HL-60/S4 treated with phorbol 12-myristate 13-acetate at 8.2 ng/mL for 4 days and 3 days (cell line): ENCODE results near the gene UBL5.
"Not testable (repeated sequence)": the region's sequence is repeated elsewhere in the genome, so short reads cannot be mapped to it uniquely, and the experiment has no call there.

ENCODE experiments used
- in situ Hi-C: fragments of 300-500 bp; cut with MboI; formaldehyde crosslinking; loops from 2 replicates; pipeline ENCODE4 v1.15.0; 2022; ENCODE audit warnings: low sequenced_read_pairs

The UBL5 gene

DNA sequence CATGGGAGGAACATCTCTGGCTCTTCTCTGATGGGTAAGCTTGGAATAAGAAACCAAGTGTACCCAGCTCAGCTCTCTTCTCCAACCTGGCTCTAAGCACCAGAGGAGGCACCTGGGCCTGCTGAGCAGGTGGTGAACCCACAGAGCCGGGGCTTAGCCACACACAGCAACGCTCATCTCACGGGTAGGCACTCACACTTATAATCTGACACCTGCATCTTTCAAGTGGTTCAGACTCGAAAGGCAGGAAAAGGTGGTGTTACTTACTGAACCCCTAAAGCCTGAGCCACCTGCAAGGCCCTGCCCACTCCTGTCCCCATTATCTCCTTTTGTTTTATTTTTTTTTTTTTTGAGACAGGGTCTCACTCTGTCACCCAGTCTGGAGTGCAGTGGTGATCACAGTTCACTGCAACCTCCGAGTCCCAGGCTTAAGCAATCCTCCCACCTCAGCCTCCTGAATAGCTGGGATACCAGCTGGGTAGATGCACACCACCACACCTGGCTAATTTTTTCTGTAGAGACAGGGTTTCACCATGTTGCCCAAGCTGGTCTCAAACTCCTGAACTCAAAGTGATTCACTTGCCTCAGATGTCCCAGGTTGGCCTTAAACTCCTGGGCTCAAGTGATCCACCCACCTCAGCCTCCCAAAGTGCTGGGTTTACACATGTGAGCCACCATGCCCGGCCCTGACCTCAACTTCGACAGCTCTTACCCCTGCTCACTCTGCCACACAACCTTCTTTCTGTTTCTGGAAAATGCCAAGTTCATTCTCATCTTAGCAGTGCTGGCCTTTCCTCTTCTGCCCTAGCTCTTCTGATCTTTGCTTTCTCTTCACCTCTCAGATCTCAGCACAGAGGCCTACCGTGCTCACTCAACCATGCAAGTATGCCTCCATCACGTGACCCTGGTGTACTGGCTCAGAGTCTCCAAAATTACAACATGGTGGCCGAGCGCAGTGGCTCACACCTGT is 18.6 kb upstream of the UBL5 start:
- in situ Hi-C loops, result no loop called here

GRCh38 chr19:9811139-9811538 is 16.6 kb upstream of the UBL5 start:
- in situ Hi-C loops, result no loop called here

GRCh38 chr19:9818175-9818733 is 9.5 kb upstream of the UBL5 start:
- in situ Hi-C loops, result no loop called here

DNA sequence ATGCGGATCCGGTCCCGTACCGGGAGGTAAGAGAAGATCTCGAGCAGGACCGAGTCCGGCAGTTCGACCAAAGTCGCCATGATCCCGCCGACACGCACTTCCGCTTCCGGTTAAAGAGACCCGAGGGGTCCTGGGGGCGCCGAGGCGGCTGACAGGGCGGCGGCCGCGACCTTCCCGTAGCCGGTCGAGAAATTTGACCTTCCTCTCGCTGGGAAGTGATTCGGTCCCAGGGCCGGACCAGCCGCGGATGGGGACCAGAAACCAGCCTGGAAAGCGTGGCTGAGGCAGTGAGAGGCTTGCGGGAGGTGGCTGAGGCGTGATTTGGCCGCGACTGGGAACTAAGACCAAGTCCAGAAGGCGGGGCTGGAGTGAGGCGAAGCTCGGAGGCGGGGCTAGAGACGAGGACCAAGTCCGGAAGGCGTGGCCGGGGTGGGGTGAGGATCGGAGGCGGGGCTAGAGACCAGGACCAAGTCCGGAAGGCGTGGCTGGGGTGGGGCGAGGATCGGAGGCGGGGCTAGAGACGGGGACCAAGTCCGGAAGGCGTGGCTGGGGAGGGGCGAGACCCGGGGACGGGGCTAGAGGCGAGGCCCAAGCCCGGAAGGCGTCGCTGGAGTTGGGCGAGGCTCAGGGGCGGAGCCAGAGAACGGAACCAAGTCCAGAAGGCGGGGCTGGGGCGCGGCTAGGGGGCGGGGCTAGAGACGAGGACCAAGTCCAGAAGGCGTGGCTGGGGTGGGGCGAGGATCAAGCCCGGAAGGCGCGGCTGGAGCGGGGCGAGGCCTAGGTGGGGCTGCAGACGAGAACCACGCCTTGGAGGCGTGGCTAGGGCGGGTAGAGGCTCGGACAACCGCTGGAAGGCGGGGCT is 8.8 kb upstream of the UBL5 start, which contains the start of gene FBXL12:
TSS of gene FBXL12 (minus strand) at position 346 of the 862 bp plus-strand sequence. CDS start at position 80, 266 bp downstream.
- in situ Hi-C loops, result no loop called here

GRCh38 chr19:9819596-9819909 is 8.2 kb upstream of the UBL5 start:
- in situ Hi-C loops, result no loop called here

DNA sequence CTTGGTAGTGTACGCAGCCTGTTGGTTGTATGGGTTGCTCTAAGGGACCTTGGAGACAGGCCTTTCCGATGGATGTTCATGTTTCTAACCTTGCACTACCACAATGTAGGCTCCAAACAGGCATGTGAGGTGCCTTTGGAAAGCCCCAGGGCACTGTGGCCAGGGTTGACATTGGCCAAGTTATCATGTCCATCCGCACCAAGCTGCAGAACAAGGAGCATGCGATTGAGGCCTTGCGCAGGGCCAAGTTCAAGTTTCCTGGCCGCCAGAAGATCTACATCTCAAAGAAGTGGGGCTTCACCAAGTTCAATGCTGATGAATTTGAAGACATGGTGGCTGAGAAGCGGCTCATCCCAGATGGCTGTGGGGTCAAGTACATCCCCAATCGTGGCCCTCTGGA is 7.7 kb upstream of the UBL5 start:
- in situ Hi-C loops, result not testable (repeated sequence)

GRCh38 chr19:9823816-9824215 is 3.9 kb upstream of the UBL5 start:
- in situ Hi-C loops, result no loop called here

DNA sequence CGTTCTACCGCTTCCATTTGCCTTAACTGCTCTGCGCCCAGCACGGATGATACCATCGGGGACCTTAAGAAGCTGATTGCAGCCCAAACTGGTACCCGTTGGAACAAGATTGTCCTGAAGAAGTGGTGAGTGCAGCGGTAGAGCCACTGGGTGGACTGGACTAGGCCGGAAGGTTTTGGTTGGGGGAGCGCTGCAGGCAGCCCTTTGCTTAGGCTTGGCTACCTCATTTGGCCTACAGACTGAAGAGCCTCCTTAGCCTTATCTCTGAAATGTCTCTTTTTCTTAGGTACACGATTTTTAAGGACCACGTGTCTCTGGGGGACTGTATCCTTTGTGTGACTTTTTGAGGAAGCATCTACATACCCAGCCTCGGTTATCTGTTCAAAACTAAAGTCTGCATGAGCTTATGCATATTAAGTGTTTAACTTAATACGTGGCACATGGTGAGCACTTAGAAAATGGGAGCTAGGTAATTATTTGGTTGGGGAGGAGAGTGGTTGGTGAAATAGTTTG is 889 bp downstream of the UBL5 start:
- in situ Hi-C loops, result no loop called here

DNA sequence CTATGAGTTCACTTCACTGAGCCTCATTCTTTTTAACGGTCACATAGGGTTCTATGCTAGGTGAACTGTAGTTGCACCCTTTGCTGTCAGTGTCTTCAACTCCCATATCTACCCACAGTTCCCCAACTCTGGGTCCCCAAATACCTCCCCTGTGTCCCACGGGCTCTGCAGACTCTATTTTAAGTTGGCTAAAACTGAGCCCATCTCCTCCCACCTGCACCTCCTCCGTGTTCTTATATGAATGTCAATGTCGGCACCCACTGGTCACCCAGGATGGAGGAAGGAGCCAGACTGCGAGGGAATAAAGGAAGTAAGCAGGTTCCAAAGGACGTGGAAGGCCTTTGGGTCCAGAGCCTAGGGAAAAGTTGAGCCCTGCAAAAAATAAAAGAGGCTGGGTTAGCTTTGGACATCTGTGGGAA is 6.6 kb downstream of the UBL5 start:
- in situ Hi-C loops, result no loop called here

DNA sequence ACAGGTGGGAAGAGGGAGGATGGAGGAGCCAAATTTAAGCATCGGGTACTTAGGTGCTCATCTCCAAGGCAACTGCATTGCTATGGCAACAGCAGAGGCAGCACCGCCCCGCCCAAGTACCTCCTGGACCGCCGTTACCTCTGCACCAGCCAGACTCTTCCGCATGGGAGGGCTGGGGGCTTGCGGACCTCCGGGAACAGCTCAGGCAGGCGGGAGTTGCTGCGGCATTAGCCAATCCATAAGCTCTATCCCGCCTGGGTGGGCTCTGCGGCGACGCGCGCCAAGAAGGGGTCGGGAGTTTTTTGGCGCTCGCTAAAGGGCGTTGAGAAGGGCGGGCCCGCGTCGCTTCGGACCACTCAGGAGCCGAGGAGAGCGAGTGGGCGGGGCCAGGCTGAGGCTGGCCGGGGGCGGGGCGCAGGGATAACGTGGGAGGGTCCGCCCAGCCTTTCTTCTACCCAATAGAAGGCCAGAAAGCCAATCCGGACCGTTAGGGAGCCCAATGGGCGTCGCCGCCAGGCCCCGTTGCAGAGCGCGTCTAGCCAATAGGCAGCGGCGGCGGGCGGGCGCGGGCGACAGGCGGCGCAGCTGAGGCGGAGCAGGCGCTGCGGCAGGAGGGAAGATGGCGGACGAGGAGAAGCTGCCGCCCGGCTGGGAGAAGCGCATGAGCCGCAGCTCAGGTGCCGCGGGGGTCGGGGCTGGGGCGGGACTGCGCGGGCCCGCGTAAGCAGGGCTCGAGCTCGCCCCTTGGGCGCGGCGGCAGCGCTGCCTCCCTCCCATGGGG is 7.2 kb downstream of the UBL5 start, which contains the start of gene PIN1:
TSS of gene PIN1 (plus strand) at position 593 of the 781 bp plus-strand sequence. CDS start at position 620, 27 bp downstream.
- in situ Hi-C loops, result no loop called here

DNA sequence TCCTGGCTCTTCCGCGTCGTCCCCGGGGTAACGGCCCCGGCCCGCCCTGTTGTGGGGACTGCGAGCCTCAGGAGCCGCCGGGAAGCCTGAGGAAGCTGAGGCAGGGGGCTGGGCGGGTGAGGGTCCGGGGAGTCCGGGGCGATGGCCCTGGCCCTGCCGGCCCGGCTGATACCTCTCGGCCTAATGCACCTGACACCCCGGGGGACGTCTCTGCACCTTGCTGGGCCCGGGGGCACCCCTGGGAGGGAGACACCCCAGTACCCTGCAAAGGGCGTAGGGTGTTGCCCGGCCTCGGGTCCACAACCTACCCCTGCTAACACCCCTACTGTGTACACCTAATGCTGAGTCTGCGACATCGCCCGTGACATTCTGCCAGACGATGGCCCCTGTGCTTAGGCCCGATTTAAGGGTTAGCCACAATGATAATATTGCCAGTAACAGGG is 7.8 kb downstream of the UBL5 start:
- in situ Hi-C loops, result no loop called here

DNA sequence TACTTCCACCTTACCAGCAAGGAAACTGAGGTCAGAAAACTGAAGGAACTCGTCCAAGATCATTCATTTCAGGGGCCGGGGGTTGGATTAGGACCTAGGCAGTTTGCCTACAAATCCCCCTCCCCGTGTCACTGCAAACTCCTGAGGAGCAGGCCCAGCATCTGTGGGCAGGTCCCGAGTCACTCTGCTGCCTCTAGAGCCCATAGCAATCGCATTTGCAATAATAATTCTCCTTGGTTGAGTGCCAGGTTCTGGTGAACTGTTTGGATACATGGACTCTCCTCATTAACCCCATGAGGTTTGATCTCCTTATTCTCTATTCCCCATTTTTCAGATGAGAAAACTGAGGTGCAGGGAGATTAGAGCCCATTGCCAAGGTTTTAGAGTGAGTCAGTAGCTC is 8.3 kb downstream of the UBL5 start:
- in situ Hi-C loops, result no loop called here

GRCh38 chr19:9838324-9838723 is 10.6 kb downstream of the UBL5 start:
- in situ Hi-C loops, result no loop called here

- in situ Hi-C loops, result no loop called here
These were observed 11.7 kb downstream of the UBL5 start for GRCh38 chr19:9839415-9839814.

GRCh38 chr19:9842834-9843625 is 15.3 kb downstream of the UBL5 start:
- in situ Hi-C loops, result no loop called here

- in situ Hi-C loops, result not testable (repeated sequence)
These were observed 16.0 kb downstream of the UBL5 start for GRCh38 chr19:9843626-9844273.

GRCh38 chr19:9847087-9847671 is 19.5 kb downstream of the UBL5 start:
- in situ Hi-C loops, result no loop called here

DNA sequence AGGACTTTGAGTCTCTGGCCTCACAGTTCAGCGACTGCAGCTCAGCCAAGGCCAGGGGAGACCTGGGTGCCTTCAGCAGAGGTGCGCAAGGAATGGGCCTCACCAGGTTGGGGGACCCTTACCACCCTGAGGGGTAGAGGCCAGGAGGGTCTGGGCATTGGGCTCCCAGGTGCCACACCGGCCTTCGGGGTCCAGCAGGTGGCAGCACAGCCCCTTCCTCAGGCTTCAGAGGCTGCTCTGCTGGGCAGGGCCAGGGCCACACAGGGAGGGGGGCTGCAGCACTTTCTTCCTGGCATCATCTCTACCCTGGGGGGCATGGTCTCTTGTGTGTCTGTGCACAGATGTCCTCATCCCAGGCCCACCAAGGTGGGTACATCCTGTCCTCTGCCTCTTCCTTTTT is 20.3 kb downstream of the UBL5 start:
- in situ Hi-C loops, result no loop called here

DNA sequence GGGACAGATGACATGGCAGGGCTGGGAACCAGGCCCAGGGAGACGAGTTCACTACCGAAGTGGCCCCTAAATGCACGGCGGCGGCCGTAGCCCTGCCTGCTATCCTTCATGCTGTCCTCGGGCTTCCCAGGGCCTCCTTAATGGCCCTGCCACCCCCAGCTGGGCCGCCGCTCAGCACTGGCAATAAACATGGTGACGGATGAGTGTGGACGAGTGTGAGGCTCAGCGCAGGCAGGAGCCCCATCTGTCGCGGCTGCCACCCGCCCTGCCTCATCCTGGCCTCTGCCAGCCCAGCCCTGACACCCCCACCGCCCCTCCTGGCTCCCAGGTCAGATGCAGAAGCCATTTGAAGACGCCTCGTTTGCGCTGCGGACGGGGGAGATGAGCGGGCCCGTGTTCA is 21.0 kb downstream of the UBL5 start:
- in situ Hi-C loops, result no loop called here
